PC-9 (cell line): ENCODE results near the gene AFAP1.

Experiments
- CTCF ChIP-seq: fragments of 200-600 bp; sonication (generic); conservative IDR thresholded peaks from 2 replicates; pipeline ENCODE4 v1.6.1; 2017; ENCODE audit warnings: mixed run types, antibody characterized with exemption, mild to moderate bottlenecking, moderate library complexity
- EZH2 ChIP-seq: fragments of 200-600 bp; sonication (generic); IDR thresholded peaks from 2 replicates; pipeline ENCODE4 v1.8.0; 2017; ENCODE audit warnings: antibody characterized with exemption, low read depth

GRCh38 chr4:7801001-7801400, 138.7 kb downstream of the AFAP1 start:
- TF ChIP-seq CTCF, result no peak
- TF ChIP-seq EZH2, result no peak
